ENCODE results near the gene SMAGP. TPM values are rescaled to one million over a fixed set of nuclear protein-coding genes. Genes with fewer than 3 reads are reported as not detected.
"Not testable (repeated sequence)": the region's sequence is repeated elsewhere in the genome, so short reads cannot be mapped to it uniquely, and the experiment has no call there.

SMAGP gene
- total and polyA plus RNA-seq, 2 of the 4 experiments (the other 2 are of a cell fraction): 12.2 to 42.7 TPM

DNA sequence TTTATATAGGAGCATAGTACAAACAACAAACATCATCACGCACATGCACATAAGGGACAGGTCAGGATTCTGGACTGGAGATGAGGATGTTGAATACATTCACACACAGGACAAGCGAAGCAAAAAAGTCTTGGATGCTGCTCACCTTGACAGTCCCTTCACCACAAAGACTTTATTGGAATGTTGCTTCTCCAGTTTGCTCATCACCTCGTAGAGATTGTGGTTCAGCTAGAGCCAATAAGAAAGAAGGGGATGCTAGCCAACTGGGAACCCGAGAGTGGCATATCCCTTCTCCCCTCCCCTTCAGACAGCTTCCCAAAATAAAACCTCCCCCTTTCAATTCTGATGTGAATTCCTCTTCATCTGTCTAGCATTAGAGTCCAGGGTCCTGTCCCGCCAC is 25.4 kb upstream of the SMAGP start:
- ChIA-PET CTCF (no interaction called here), POLR2A (ENCODE audit: unreplicated experiment) (no interaction called here)
- Histone ChIP-seq H3K23ac (ENCODE audit: low read depth, low read length) (no peak overlapping the region), H4K91ac (ENCODE audit: insufficient read depth, low read depth, low read length) (no peak overlapping the region), H3K36me3 (ENCODE audit: control insufficient read depth, insufficient read depth, low read length) (no peaks in the 10 kb centered on the region), H2AFZ (replicated peaks; ENCODE audit: low read length, poor library complexity) (no peak overlapping the region), H2BK5ac (ENCODE audit: low read depth, low read length, poor library complexity, severe bottlenecking) (no peak overlapping the region), H2BK15ac (ENCODE audit: low read depth, low read length) (no peak overlapping the region), H3K9me1 (ENCODE audit: insufficient read depth, low read length) (no peaks in the 10 kb centered on the region), H3K56ac (ENCODE audit: extremely low read depth, insufficient read depth, low read length) (no peak overlapping the region), H3K9me3 (ENCODE audit: control insufficient read depth, insufficient read depth, low read length) (no peaks in the 10 kb centered on the region), H4K5ac (ENCODE audit: low read depth, low read length) (no peak overlapping the region), H3K4me1 (ENCODE audit: control insufficient read depth, insufficient read depth, low read length) (no peaks in the 10 kb centered on the region), H2AK5ac (ENCODE audit: low read depth, low read length) (no peak overlapping the region), H4K8ac (ENCODE audit: low read depth in 2 of 2, low read length in 2 of 2) (no peak overlapping the region), H3K18ac (ENCODE audit: low read depth, low read length) (no peak overlapping the region), H2AK9ac (replicated peaks; ENCODE audit: low read depth, low read length, poor library complexity) (no peak overlapping the region), H3K79me1 (ENCODE audit: low read depth in 1 of 2, low read length in 2 of 2) (no peaks in the 10 kb centered on the region), H3K4me2 (ENCODE audit: low read depth, low read length) (no peak overlapping the region), H3K4me3 (ENCODE audit: insufficient read depth, low read depth, low read length) (no peak overlapping the region), H2BK120ac (ENCODE audit: low read depth, low read length) (no peak overlapping the region), H2BK20ac (ENCODE audit: low read depth, low read length) (no peak overlapping the region), H3K27ac (ENCODE audit: insufficient read depth, low read length) (no peak overlapping the region), H3K4ac (ENCODE audit: low read depth, low read length) (no peak overlapping the region), H3K27me3 (ENCODE audit: control insufficient read depth, insufficient read depth, low read length) (peaks cover 5% of the 10 kb centered on the region), H4K20me1 (ENCODE audit: insufficient read depth, low read length) (no peaks in the 10 kb centered on the region), H3K14ac (replicated peaks; ENCODE audit: low read depth, low read length) (no peak overlapping the region), H3K9ac (ENCODE audit: low read depth, low read length) (no peak overlapping the region)
- WGBS, 2 experiments (ENCODE audit: extremely low coverage in 2 of 2, insufficient read length in 1 of 2): 100% methylated on average over 1 of the region's 5 CpGs; no CpG with 5 or more reads in 1 of the 2 experiments
- intact Hi-C loops (cut with micrococcal nuclease): no loop called here
- ATAC-seq (ENCODE audit: low read depth) (no peak), DNase-seq (no peak)
- in situ Hi-C loops (cut with MboI; ENCODE audit: low sequenced_read_pairs): no loop called here
- dilution Hi-C loops (cut with HindIII; ENCODE audit: low sequenced_read_pairs, unreplicated experiment): no loop called here
- no TSS peak for BruUV-seq (replicated peaks)
- TF ChIP-seq POLR2A (IDR thresholded peaks at IDR 0.05; ENCODE audit: low read depth, low read length) (no peak), RFX5 (IDR thresholded peaks at IDR 0.05; ENCODE audit: low read depth, low read length) (no peak), NFE2L2 (IDR thresholded peaks at IDR 0.05; ENCODE audit: low read depth, low read length) (no peak), CEBPB (IDR thresholded peaks at IDR 0.05; ENCODE audit: low read depth, low read length) (no peak), USF2 (IDR thresholded peaks at IDR 0.05; ENCODE audit: low read depth, low read length) (no peak), RAD21 (IDR thresholded peaks at IDR 0.05; ENCODE audit: low read length) (no peak), BHLHE40 (IDR thresholded peaks at IDR 0.05; ENCODE audit: low read depth, low read length) (no peak)

- H3K4me3 ChIP-seq (ENCODE audit: insufficient read depth, low read depth, low read length); H4K20me1 ChIP-seq (ENCODE audit: insufficient read depth, low read length); H3K27me3 ChIP-seq (ENCODE audit: control insufficient read depth, insufficient read depth, low read length); H3K9me1 ChIP-seq (ENCODE audit: insufficient read depth, low read length); H4K91ac ChIP-seq (ENCODE audit: insufficient read depth, low read depth, low read length); H2BK20ac ChIP-seq (ENCODE audit: low read depth, low read length); intact Hi-C loops (cut with micrococcal nuclease); H3K56ac ChIP-seq (ENCODE audit: extremely low read depth, insufficient read depth, low read length); H2AFZ ChIP-seq (replicated peaks; ENCODE audit: low read length, poor library complexity); H3K14ac ChIP-seq (replicated peaks; ENCODE audit: low read depth, low read length); H3K4ac ChIP-seq (ENCODE audit: low read depth, low read length); H2BK5ac ChIP-seq (ENCODE audit: low read depth, low read length, poor library complexity, severe bottlenecking); in situ Hi-C loops (cut with MboI; ENCODE audit: low sequenced_read_pairs); CTCF ChIA-PET; H3K23ac ChIP-seq (ENCODE audit: low read depth, low read length); H3K4me1 ChIP-seq (ENCODE audit: control insufficient read depth, insufficient read depth, low read length); H2AK9ac ChIP-seq (replicated peaks; ENCODE audit: low read depth, low read length, poor library complexity); H4K5ac ChIP-seq (ENCODE audit: low read depth, low read length); H3K27ac ChIP-seq (ENCODE audit: insufficient read depth, low read length); POLR2A ChIA-PET (ENCODE audit: unreplicated experiment); H3K4me2 ChIP-seq (ENCODE audit: low read depth, low read length); H3K36me3 ChIP-seq (ENCODE audit: control insufficient read depth, insufficient read depth, low read length); H2BK15ac ChIP-seq (ENCODE audit: low read depth, low read length); ATAC-seq (ENCODE audit: low read depth); H2BK120ac ChIP-seq (ENCODE audit: low read depth, low read length); dilution Hi-C loops (cut with HindIII; ENCODE audit: low sequenced_read_pairs, unreplicated experiment); H3K9ac ChIP-seq (ENCODE audit: low read depth, low read length); DNase-seq; H3K9me3 ChIP-seq (ENCODE audit: control insufficient read depth, insufficient read depth, low read length); H4K8ac ChIP-seq (ENCODE audit: low read depth in 2 of 2, low read length in 2 of 2); H3K79me1 ChIP-seq (ENCODE audit: low read depth in 1 of 2, low read length in 2 of 2); BruUV-seq (replicated peaks); H3K18ac ChIP-seq (ENCODE audit: low read depth, low read length); H2AK5ac ChIP-seq (ENCODE audit: low read depth, low read length): not testable (repeated sequence)
- 96% methylated on average over 4 of the region's 10 CpGs; no CpG with 5 or more reads in 1 of the 2 experiments for whole genome bisulfite sequencing, 2 experiments (ENCODE audit: extremely low coverage in 2 of 2, insufficient read length in 1 of 2)
Measured at GRCh38 chr12:51294097-51294496, 23.9 kb upstream of the SMAGP start.

Measured in IMR-90 (cell line).